GM18517 (cell line): ENCODE measurements around the gene TGFBRAP1.

Source experiments
- ATAC-seq: cut with Tn5 transposase; IDR thresholded peaks from one replicate; pipeline ENCODE4 v1.9.1; 2021; ENCODE audit warnings: mild to moderate bottlenecking, moderate library complexity; ENCODE audit not compliant: unreplicated experiment

Gene TGFBRAP1

DNA sequence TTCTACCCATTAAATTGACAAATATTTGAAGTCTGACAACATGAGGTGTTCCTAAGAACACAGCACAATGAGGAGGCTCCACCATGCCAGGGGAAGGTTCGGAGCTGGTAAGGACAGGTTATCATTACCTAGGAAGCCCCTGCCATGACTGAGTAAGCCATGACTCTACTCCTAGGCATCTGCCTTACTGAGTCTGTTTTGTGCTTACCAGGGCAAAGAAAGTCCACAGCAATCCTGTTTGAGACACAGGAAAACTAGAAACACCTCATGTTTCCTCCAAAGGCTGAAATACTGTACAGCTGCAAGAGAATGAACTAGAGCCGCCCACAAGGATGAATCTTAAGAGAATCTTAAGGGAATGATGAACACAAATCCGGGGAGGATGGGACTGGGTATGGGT lies 11.6 kb downstream of the TGFBRAP1 start:
- no peak for ATAC-seq

GRCh38 chr2:105315314-105315713 lies 14.2 kb downstream of the TGFBRAP1 start:
- ATAC-seq, result peak; percentile 73

GRCh38 chr2:105313877-105314276 lies 15.7 kb downstream of the TGFBRAP1 start:
- peak; percentile 46 for ATAC-seq

DNA sequence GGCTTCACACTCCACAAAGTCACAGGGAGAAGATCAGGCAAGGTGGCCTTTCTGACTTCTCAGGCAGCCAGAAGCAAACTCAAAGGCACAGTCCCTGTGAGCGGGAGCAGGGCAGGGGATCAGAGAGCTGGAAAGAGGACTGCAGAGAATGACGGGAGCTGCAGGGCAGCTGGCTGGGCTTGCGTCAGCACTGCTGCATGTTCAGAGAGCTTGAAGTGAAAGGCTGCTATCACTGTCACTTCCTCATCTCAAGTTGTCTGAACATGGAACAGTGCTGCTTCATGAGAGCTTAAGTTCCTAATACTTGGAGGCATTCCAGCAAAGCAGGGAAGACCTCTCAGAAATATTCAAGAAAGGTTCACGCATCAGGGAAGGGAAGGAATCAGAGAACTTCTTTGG lies 20.4 kb downstream of the TGFBRAP1 start:
- no peak for ATAC-seq

- no peak for ATAC-seq
These were observed 21.0 kb downstream of the TGFBRAP1 start for GRCh38 chr2:105308382-105309146.

GRCh38 chr2:105307962-105308361 lies 21.6 kb downstream of the TGFBRAP1 start:
- ATAC-seq, result no peak

- ATAC-seq, result no peak
These were observed 22.0 kb downstream of the TGFBRAP1 start for GRCh38 chr2:105307550-105307949.

GRCh38 chr2:105307146-105307545 lies 22.4 kb downstream of the TGFBRAP1 start:
- no peak for ATAC-seq

- no peak for ATAC-seq
These were observed 27.9 kb downstream of the TGFBRAP1 start for GRCh38 chr2:105301646-105302045.

GRCh38 chr2:105299290-105299689 lies 30.2 kb downstream of the TGFBRAP1 start:
- no peak for ATAC-seq

DNA sequence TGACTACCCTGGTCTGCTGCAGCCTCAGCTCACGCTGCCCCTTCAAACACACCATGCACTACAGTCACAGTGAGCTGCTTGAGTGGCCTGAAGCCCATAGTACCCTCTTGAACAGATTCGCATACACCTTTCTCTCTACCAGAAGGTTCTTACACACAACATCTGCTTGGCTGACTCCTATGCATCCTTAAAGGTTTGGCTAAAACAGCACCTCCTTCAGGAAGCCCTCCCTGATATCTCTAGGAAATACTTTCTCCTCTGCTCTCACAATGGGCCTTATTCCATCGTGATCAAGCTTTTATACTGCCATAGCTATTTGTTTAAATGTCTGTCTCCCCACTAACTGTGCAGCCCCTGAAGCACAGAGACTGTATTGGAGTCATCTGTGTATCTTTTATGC lies 31.5 kb downstream of the TGFBRAP1 start:
- no peak for ATAC-seq

GRCh38 chr2:105297216-105297615 lies 32.3 kb downstream of the TGFBRAP1 start:
- ATAC-seq, result no peak

DNA sequence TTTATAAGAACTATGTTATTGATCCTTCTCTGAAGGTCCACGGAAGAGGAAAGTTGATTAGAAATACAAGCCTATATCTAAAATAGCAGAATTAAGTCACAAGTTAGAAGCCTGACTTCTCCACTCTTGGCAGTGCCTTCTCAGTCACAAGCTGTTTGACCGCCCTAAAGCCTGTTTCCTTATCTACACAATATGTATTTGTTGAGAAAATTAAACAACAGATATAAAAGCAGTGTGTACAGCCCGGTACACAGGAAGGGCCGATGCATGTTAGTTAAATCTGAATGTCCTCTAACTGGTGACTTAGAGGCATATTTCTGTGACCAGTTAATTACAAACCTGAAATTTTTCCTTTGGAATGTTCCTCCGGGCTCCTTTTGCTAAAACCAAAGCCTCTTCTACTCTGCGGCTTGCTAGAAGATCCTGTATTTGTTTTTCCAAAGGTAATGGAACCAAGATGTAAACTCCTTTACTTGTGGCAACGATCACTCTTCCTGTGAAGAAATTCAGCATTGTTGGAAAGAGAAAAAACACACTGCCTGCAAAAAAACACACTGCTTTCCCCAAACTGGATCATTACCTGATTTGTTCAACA lies 33.4 kb downstream of the TGFBRAP1 start:
- no peak for ATAC-seq

- ATAC-seq, result no peak
These were observed 34.6 kb downstream of the TGFBRAP1 start for GRCh38 chr2:105294844-105295481.

DNA sequence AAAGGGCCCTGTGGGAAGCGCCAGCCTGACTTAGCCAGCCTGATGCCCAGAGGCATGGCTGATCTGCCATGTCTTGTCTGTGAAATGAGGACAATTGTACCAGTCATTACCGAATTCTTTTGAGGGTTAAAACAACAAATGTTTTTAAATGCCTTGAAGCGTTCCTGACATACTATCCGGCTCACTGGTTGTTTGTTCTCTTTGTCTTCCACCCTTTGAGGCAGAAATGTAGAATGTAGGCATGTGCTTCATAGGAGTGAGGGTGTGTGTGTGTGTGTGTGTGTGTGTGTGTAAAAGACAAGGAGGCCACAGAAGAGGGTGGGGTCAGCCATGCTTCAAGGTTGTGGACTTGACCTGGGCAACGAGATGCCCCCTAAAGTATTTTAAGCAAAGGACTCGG lies 35.5 kb downstream of the TGFBRAP1 start:
- ATAC-seq, result no peak

DNA sequence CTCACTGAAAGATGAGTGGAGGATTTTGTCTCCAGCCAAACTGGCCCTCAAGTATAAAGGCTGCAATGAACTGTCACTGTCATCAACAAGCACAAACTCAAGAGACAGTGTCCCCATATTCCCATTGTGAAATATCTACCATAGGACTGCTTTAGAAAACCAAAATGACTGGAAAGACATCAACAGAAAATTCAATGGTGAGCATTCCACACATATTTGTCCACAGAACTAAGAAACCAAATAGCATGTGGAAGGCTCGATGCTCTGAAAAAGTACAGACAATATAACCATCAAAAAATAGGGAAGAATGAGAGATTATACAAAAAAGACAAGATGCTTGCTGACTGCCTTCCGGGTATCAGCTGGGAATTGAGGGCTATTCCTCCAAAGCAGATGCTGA lies 37.6 kb downstream of the TGFBRAP1 start:
- no peak for ATAC-seq

GRCh38 chr2:105290981-105291660 lies 38.4 kb downstream of the TGFBRAP1 start:
- no peak for ATAC-seq

GRCh38 chr2:105288133-105288532 lies 41.4 kb downstream of the TGFBRAP1 start:
- ATAC-seq, result no peak

GRCh38 chr2:105287692-105288091 lies 41.8 kb downstream of the TGFBRAP1 start:
- ATAC-seq, result no peak

DNA sequence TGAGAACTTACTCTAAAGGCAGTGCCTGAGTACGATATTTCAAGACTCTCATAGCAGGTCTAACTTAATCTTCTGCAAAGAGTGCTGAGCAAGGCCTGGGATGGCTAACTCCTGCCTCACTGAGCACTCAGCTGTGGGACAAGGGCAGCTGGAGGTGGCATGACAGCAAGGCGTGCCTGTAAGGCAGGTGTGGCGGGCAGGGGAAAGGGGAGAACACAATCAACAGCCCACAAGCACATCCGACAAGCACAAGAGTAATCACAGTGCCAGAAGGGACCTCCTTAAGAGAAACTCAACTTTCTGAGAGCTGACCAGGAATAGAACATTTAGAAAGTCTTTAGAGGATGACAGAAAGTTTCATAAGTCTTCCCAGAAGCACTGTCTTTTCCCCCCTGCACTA lies 46.0 kb downstream of the TGFBRAP1 start:
- no peak for ATAC-seq

- no peak for ATAC-seq
These were observed 49.3 kb downstream of the TGFBRAP1 start for GRCh38 chr2:105280281-105280680.

- ATAC-seq, result no peak
These were observed 50.4 kb downstream of the TGFBRAP1 start for GRCh38 chr2:105279126-105279525.
